Retina (tissue), 1 donor: ENCODE data around the gene OR52B4.
"Not testable (repeated sequence)": the region's sequence is repeated elsewhere in the genome, so short reads cannot be mapped to it uniquely, and the experiment has no call there.

Experiments used
- DNase-seq: peaks from one replicate; pipeline ENCODE4 v3.0.0-alpha.2; 2016

Gene OR52B4

GRCh38 chr11:4368286-4368685, at the start of gene OR52B4:
Gene OR52B4 (minus strand): TSS chr11:4368386. CDS start chr11:4368295, 91 bp downstream.
- DNase-seq = no peak

GRCh38 chr11:4416816-4417215, 48.6 kb upstream of the OR52B4 start:
- no peak for DNase-seq

DNA sequence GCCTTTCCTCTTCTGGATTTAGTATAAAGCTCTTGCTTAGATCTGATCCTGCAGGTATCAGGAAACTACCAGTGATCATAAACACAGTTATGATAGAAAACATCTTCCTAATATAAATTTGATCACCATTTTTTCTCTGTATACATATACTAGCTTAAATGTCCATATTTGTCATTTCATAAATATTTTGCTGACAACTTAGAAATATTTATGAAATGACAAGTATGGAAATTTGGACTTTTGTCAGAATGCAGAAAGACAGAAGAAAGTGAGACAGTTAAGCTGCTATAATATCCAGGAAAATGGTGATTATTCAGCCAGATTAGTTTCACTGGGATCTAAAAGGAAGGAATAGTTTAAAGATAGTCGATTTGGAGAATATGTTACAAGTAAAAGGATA, 48.1 kb upstream of the OR52B4 start:
- no peak for DNase-seq

GRCh38 chr11:4406206-4406605, 38.0 kb upstream of the OR52B4 start:
- not testable (repeated sequence) for DNase-seq

- DNase-seq = no peak
Measured at GRCh38 chr11:4393858-4394223, 25.7 kb upstream of the OR52B4 start.

DNA sequence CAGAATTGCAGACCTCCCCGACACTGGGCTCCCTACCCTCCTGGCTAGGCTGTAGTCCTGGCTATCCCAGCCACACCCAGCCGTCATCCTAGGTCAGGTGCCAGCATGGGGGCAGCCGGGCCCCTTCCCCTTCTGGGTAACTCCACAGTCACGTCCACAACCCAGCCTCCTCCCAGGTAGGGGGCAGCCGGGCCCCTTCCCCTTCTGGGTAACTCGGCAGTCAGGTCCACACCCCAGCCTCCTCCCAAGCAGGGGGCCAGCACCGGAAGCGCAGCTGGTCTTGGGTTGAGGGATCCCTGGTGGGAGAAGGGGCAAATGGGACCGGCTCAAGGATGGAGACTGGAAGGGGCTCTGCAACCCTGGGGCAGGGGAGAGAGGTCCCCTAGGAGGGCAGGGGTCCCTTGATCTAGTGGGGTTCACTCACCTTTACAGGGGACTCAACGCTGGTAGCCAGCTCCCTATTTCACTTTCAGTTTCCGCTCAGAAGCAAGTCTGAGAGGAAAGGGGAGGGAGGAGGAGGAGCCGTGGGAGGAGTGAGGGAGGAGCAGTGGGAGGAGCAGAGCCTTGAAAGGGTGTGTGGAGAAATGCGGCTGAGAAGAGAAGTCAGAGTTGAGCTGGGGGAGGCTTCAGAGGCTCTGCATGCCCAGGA, 25.1 kb upstream of the OR52B4 start, which contains the start of gene TRIM21:
TSS of gene TRIM21 (minus strand) at position 494 of the 649 bp plus-strand sequence. CDS start 3,293 bp downstream, outside the sequence.
- peak; percentile 88 for DNase-seq

DNA sequence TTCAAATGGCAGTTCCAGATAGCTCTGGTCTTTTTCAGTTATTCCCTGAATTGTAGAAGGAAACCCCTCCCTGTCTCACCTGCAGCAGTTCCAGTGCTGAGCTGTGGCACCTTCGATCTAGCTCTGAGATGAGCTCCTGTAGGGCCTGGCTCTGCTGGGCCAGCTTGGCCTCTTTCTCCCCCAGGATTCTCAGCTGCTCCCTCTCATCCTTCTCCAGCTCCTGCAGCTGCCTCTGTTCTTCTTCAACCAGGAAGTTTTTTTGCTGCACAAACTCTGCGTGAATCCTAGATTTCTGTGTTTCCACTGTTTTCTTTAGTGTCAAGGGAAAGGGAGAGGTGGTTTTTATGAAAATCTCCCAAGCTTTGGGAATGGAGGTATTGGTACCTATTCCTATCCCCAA, 20.0 kb upstream of the OR52B4 start:
- DNase-seq = no peak

- no peak for DNase-seq
Measured at GRCh38 chr11:4385978-4386740, 18.0 kb upstream of the OR52B4 start.

DNA sequence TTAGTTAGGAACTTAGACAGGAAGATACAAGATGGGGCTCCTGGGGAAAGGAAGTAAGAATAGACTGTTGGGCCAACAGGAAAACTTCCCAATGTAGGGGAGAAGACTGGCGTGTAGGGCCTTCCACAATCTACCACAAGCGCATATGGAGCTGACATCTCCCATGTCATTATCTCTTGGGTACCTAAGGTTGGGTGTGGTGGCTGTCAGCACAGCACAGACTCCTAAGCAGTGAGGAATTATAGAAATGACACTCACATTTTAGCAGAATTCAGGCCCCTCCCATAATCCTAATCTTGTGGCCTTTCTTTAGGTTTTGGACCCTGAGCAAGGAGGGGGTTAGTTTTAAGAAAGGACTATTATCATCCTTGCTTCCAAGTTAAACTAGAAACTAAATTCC, 13.7 kb upstream of the OR52B4 start:
- no peak for DNase-seq

- no peak for DNase-seq
Measured at GRCh38 chr11:4375431-4376140, 7.4 kb upstream of the OR52B4 start.

GRCh38 chr11:4370166-4370565, 2.0 kb upstream of the OR52B4 start:
- no peak for DNase-seq

GRCh38 chr11:4348142-4348541, 20.0 kb downstream of the OR52B4 start:
- DNase-seq = not testable (repeated sequence)

DNA sequence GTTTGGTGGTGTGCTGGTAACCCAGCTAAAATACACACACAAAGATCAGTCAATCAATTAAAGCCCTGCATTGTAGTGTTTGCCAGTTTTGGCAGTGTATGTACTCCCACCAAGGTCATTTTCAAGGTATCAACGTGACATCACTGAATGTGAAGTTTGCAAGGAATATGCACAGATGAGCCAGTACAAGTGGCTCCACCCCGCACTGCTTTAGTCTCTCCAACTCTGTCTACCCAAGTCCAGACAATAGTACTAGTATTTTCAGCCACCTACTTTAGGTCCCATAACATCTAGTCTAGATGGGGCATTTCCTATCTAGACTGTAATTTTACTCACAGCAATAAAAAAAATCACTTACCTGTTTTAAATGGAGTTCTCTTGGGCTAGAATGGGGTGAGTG, 22.8 kb downstream of the OR52B4 start:
- not testable (repeated sequence) for DNase-seq

DNA sequence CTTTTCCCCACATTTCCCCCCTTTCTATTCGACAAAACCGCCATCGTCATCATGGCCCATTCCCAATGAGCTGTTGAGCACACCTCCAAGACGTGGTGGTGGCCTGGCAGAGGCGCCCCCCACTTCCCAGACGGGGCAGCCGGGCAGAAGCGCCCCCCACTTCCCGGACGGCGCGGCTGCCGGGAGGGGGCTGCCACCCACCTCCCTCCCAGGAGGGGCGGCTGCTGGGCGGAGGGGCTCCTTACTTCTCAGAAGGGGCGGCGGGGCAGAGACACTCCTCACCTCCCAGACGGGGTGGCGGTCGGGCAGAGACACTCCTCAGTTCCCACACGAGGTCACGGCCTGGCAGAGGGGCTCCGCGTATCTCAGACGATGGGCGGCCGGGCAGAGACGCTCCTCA, 33.8 kb downstream of the OR52B4 start:
- DNase-seq = not testable (repeated sequence)
